NT2/D1 (cell line): ENCODE data around the gene CAPN14.

Experiments used
- YY1 ChIP-seq: IDR thresholded peaks from 2 replicates; pipeline ENCODE4 v1.6.1; 2011; ENCODE audit not compliant: insufficient read length, insufficient read depth
- ZNF274 ChIP-seq: IDR thresholded peaks from 2 replicates; pipeline ENCODE4 v1.6.1; 2011; ENCODE audit warnings: mild to moderate bottlenecking, low read depth, low read length

- no peak for TF ChIP-seq ZNF274
- TF ChIP-seq YY1 = no peak
Observed at GRCh38 chr2:31199206-31199605, 18.1 kb downstream of the CAPN14 start.
